SU-DHL-6 (cell line): ENCODE results near the gene RPL10A.

Source experiments
- CTCF ChIP-seq: fragments of 200-600 bp; sonication (generic); IDR thresholded peaks from one replicate; pipeline ENCODE4 v1.5.1; 2017; ENCODE audit warnings: antibody characterized with exemption, mild to moderate bottlenecking, low read length, moderate library complexity; ENCODE audit not compliant: insufficient read depth, poor library complexity, severe bottlenecking
- EZH2phosphoT487 ChIP-seq: fragments of 200-600 bp; sonication (generic), shearing (Covaris generic); conservative IDR thresholded peaks from 2 replicates; pipeline ENCODE4 v1.6.1; 2018; ENCODE audit warnings: mild to moderate bottlenecking, antibody characterized with exemption, low read length, moderate library complexity, mixed read lengths

DNA sequence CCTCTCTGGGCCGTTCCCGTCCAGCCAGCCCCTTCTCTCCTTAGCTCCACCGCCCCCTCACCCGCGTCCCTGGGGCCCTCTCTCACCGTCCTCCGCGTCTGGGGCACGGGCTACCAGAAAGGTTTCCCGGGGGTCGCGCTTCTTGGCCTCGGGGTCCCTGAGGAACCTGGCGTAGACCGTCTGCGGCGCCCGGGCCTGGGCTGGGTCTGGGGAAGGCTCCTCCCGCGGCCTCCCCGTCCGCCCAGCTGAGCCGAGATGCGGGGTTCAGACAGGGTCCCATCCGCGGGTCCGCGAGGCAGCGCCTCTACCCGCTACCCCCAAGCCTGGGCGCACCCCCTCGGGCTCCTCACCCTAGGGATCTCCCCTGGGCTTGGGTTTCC lies 43.4 kb downstream of the RPL10A start:
- TF ChIP-seq CTCF (no peak), EZH2phosphoT487 (no peak)
